ENCODE data around the gene METTL16.

Gene METTL16

GRCh38 chr17:2380950-2381649 is 130.6 kb downstream of the METTL16 start:
- no peak for DNase-seq (ENCODE audit: low spot score)

DNA sequence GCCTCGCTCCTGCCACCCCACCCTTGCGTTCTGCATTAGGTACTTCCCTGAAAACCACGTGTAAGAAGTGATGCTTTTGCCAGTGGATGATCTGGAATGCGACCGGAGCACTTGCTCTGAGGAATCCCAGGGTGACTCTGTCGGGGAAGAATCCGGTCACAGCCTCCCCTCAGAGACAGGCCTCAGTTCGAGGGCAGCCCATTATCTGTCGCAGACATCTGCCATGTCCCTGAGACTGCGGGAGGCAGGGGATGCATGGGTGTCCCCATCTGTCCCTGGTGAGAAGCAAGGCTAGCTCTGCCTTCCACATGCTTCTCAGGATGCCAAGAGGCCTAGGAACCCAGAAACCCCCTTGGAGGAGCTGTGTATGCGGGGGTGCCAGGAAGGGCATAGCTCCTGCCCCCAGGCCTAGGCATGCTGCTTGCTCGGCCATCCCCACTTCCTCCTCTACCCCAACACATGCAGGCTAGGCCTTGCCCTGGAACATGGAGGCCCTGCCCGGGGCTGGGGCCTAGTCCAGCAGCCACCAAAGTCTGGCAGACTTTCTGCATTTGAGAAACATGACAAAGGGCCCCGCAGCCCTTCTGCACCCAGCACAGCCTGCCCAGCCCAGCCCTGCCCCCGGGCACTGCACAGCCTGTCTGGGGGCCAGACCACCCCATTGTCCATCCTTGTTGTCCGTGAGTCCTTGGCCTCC is 131.3 kb downstream of the METTL16 start:
- DNase-seq (ENCODE audit: low spot score): peak; percentile 79

GRCh38 chr17:2379489-2380225 is 132.0 kb downstream of the METTL16 start:
- DNase-seq (ENCODE audit: low spot score): no peak

- DNase-seq (ENCODE audit: low spot score): no peak
Measured at GRCh38 chr17:2378905-2379304, 132.8 kb downstream of the METTL16 start.

DNA sequence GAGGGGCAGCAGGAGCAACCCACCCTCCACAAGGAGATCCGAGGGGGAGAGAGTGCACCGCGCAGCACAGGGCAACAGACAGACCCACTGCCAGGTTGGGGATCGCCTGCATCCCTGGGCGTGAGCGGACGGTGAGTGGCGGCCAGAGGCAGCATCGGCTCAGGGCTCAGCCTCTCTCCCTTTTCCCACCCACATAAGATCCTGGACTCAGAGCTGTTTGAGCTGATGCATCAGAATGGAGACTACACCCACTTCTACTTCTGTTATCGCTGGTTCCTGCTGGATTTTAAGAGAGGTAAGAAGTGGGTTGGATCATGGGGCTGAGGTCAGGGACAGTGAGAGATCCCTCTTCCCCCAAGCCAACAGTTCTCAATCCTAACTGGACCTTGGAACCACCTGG is 134.0 kb downstream of the METTL16 start:
- DNase-seq (ENCODE audit: low spot score): no peak

- DNase-seq (ENCODE audit: low spot score): no peak
Measured at GRCh38 chr17:2376107-2376506, 135.6 kb downstream of the METTL16 start.

DNA sequence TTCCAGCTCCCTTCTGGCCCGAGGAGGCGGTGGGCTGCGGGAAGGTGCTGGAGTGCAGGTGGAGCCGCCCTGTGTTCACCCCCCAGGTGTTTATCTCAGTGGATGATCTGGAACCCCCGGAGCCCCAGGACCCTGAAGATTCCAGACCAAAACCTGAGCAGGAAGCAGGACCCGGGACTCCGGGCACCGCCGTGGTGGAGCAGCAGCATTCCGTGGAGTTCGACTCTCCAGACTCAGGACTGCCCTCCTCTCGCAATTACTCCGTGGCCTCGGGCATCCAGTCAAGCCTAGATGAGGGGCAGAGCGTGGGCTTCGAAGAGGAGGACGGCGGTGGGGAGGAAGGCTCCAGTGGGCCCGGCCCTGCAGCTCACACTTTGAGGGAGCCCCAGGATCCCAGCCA is 136.3 kb downstream of the METTL16 start:
- no peak for DNase-seq (ENCODE audit: low spot score)

DNA sequence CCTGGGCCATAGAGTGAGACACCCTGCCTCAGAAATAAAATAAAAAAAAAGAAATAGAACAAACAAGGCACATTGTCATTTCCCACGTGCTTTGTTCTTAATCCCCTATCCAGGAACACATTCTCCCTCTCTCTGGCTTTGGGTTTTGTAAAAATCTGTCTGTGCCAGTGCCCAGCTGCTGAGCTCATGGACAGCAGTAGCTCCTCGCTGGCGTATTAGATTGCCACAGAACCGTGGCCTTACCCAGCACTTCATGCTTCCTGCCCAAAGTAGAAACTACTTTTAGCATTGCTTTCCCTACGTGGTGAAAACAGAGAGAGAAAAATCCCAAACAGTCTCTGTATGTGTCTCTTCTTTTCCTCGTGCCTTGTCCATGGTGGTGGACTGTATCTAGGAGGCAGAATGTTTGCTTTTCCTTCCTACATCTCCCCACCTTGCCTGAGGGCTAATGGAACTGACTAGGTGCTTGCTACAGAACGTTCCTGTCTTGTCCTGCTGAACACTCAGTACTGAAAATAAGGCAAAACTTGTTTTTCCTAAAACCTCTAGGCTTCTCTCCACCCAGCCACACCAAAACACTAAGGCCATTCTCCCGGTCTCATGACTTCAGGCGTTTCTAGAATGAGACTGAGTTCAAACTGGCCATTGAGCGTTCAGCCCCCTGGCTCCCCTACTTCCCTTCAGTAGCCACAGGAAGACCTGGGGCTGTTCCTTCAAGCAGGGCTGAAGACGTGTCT is 137.0 kb downstream of the METTL16 start:
- DNase-seq (ENCODE audit: low spot score): no peak

GRCh38 chr17:2373179-2373578 is 138.5 kb downstream of the METTL16 start:
- DNase-seq (ENCODE audit: low spot score): no peak

DNA sequence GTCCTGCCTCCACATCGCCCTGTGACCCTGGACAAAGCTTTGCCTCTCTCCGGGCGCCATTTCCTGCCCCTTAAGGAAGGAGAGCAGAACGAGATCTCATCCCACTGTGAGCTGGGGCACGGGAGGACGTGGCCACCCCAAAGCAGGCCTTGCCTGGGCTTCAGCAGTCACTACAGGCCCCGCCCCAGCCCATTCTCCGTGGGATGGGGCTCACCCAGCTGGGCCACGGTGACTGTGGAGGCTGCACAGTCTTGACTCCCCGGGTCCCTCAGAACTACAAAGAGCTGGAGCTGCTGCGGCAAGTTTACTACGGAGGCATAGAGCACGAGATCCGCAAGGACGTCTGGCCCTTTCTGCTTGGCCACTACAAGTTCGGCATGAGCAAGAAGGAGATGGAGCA is 139.0 kb downstream of the METTL16 start:
- no peak for DNase-seq (ENCODE audit: low spot score)

DNA sequence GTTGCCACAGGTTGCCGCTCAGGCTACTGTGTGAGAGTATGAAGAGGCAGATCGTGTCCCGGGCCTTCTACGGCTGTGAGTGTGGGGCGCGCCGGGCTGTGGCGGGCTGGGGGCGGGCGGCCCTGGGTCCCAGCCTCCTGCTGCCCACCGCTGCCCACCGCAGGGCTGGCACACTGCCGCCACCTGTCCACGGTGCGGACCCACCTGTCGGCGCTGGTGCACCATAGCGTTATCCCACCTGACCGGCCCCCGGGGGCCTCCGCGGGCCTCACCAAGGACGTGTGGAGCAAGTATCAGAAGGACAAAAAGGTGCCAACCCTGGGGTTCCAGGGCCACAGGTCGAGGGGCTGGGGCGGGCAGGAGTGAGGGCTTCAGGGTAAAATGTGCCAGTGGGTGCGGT is 139.5 kb downstream of the METTL16 start:
- DNase-seq (ENCODE audit: low spot score): no peak

DNA sequence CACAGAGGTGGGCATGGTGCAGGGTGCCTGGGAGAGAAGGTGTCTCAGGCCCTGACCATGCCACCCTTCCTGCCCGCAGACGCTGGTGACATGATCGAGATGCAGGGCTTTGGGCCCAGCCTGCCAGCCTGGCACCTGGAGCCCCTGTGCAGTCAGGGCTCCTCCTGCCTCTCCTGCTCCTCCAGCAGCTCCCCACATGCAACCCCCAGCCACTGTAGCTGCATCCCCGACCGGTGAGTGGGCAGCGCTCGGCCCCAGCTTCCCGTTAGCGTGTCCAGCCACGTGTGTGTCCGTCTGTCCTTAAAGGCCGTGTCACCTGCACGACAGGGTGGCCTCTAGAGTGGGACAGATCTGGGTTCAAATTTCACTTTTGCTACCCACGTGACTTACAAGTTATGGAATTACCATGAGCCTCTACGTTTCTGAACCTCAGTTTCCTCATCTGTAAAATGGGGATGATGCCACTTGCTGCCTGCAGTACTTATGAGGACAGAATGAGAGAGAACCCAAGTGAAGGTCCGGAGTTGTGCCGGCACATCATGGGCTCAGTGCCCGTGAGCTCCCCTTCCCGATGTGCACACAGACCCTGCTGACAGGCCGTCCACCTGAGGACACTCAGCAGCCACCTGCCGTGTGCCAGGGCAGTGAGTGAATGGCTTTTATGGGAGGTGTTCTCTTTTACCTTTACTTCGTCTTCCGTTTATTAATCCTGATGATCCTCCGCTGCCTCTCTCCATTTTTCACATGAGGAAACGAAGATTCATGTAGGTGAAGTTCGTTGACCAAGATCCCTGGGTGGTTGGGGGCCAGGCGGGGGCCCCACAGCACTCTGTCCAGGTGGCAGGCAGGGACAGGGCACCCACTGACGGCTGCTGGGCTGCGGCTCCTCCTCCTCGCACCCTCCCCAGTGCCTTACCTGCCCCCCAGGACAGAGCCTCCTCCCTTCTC is 140.2 kb downstream of the METTL16 start:
- DNase-seq (ENCODE audit: low spot score): no peak

DNA sequence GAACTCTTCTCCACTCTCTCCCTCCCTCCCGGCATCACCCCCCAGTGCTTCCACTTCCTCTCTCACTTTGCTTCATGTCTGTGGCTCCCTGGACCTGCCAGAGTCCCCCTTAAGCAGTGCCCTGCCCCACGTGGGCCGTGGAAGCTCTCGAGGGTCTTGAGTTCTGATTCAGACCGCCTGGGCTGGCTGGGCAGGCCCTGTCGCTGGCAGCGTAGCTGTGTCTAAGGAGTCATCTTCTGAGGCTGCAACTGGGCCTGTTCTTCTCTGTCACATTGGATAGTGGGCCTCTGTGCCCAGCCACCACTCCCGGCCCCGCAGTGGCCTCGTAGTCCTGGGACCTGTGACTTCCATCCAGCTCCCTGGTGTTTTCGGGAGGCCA is 141.5 kb downstream of the METTL16 start:
- DNase-seq (ENCODE audit: low spot score): no peak

DNA sequence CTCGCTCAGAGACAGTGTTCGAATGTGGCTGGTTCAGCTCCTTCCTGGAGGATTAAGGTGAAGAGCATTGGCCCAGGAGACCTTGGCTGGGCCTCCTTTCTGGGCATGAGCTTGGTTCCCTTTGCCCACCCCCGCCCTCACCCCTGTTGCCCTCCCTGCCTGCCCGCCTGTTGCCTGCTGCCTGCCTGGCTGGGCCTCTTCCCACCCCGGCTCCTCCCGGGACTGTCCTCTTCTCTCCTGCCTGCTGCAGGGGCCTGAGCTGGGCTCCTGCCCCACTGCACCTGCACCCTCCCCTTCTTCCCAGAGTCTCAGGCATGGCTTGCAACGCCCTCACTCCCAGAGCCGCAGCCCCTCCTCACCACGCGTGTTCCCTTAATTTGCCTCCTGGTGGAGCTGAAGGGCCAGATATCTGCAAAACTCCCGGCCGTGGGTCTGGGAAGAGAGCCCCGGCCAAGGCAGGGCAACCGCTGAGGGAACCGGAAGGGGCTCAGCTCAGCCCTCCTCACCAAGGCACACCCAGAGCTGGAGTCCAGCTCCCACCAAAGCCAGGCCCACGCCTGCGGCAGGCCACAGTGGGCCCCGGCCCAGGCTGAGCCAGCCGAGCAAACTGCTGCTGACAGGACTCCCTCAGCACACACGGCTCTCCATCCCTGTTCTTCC is 142.0 kb downstream of the METTL16 start:
- peak; percentile 51 for DNase-seq (ENCODE audit: low spot score)

DNA sequence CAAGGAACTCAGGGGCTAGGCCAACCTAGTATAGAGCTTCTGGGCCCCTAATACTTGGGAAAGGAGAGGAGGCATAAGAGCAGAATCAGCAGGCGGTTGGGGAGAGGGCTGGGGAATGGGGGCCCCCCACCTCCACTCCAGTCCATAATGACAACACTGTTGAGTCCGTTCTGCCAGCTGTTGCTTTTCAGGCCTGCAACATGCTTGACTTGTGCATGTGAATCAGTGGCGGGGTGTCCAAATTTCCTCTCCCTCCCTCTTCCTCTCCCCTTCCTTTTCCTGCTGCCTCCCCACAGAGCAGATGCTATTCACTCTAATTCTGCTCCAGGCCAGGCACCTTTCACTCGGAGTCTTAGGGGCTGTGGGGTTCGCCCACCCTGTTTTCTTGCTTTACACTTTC is 142.6 kb downstream of the METTL16 start:
- no peak for DNase-seq (ENCODE audit: low spot score)

DNA sequence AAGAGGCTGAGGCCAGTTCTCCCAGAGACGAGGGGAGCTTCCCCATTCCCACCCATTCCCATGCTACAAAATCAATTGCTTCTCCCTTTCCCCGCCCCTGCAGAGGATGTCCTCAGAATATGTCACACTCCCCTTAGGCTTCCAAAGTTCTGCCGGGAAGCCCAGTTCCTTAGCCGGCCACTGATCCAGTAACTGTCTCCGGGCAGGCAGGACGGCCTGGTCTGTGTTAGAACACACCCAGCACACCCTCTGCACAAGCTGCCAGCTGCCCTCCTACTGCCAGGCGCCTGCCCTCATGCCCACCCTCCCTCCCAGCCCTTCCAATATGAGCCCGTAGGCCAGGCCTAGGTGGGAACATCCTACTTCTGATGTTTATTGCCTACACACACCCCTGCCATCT is 143.3 kb downstream of the METTL16 start:
- no peak for DNase-seq (ENCODE audit: low spot score)

DNA sequence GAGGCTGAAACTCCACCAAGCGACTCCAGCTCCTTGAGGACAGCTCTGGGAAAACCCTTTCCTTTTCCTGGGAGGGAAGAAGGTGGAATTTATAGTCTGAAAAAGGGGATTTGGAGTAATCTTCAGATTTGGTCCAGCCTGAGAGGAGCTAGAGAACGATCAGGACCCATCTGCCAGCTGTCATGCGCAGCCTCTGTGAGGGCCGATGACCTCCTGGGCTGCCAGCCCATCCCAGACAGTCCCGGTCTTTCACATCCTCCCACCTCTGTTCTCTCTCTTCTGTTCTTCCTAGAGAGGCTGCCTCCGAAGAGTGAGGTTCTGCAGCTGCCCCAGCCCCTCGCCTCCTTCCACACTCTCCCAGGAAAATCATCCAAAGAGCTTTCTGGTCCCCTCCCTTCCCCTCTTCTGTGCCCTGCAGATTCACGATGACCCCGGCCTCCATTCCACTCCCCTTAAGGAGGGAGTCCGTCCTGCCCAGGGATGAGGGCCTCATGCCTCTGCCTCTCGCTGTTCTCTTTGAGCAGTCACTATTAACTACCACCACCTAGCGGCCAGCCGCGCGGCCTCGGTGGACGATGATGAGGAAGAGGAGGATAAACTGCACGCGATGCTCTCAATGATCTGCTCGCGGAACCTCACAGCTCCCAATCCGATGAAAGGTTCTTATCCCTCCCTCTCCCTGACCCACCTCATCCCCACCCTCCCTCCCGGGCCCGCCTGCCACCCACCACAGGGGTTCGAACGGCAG is 144.8 kb downstream of the METTL16 start:
- DNase-seq (ENCODE audit: low spot score): no peak
